GM18868 (cell line): Measurements from ENCODE around the gene GOLPH3L.
A peak's percentile ranks its signal among the peaks of the same experiment; 100 is the strongest.
"Not testable (repeated sequence)": the region's sequence is repeated elsewhere in the genome, so short reads cannot be mapped to it uniquely, and the experiment has no call there.

Experiments used
- ATAC-seq: cut with Tn5 transposase; IDR thresholded peaks from one replicate; pipeline ENCODE4 v1.9.1; 2021; ENCODE audit warnings: mild to moderate bottlenecking, moderate library complexity; ENCODE audit not compliant: unreplicated experiment

GOLPH3L gene

GRCh38 chr1:150619576-150620509 is 77.1 kb downstream of the GOLPH3L start:
- ATAC-seq, result no peak

DNA sequence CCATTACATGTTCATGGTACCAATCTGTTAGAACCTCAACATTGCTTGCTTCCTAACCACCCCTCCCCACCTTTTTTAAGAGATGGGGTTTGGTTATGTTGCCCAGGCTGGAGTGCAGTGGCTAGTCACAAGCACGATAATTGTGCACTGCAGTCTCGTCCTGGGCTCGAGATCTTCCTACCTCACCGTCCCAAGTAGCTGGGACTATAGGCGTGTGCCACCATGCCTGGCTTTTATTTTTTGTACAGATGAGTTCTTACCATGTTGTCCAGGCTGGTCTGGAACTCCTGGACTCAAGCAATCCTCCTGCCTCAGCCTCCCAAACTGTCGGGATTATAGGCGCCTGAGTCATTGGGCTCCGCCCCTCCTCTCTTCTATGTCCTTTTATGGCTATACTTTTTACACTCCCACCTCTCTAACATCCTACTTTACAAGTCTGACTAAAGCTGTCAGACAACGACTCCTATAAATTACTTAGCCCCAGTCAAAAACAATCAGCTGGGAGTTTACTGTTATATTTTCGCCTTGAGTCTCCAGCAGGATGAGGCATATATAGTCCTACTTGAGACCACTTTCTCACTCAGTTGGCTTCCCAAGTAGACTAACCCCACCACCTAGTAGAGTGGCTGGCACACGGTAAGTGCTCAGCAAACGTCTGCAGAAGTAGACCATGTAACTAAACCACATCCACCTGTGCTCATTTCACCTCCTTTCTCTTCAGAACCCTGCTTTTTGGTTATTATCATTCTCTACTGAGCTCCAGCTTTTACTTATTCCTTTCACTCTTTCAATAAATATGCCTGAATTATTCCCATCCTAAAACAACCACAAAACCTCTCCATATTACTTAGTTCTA is 81.4 kb downstream of the GOLPH3L start:
- no peak for ATAC-seq

DNA sequence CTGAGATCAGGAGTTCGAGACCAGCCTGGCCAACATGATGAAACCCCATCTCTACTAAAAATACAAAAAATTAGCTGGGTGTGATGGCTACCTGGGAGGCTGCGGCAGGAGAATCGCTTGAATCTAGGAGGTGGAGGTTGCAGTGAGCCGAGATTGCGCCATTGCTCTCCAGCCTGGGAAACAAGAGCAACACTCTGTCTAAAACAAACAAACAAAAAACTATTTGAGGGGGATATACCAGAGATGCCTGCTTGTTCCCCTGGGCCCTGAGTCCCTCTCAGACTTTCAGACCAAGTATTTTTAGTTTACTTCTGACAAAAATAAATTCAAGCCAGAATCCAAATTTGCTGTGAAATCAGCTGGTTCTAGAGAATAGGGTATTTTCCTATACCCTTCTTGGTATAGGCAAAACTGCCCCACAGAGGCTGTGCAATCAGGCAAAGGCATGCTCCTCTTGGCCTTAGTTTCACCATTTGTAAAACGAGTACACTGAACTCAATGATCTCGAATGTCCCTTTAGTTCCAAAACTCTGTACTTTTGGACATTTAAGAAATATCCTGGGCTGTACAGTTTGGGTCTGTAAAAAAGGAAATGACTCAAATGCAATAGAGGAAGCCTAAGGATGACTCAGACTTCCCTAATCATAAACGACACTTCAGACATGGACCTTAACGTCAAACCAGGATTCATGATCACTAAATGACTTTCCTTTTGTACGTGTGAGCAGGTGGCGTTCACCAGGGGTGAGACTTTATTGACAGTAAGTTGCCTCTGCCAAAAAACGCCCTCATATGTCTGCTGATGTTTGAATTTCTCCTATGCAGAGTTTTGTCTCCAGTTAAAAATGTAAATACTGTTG is 83.7 kb downstream of the GOLPH3L start:
- ATAC-seq, result peak; percentile 54

GRCh38 chr1:150612014-150612345 is 85.0 kb downstream of the GOLPH3L start:
- ATAC-seq, result no peak

DNA sequence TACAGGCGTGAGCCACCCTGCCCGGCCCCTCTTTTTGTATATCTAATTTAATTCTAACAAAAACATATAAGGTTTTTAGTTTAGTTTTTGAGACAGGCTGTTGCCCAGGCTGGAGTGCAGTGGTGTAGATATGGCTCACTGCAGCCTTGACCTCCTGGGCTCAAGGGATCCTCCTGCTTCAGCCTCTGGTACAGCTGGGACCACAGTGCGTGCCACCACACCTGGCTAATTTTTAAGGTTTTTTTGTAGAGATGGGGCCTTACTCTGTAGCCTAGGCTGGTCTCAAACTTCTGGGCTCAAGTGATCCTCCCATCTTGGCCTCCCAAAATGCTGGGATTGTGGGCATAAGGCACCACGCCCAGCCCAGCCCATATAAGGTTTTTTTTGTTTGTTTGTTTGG is 86.4 kb downstream of the GOLPH3L start:
- no peak for ATAC-seq

GRCh38 chr1:150609732-150610131 is 87.2 kb downstream of the GOLPH3L start:
- ATAC-seq, result no peak

DNA sequence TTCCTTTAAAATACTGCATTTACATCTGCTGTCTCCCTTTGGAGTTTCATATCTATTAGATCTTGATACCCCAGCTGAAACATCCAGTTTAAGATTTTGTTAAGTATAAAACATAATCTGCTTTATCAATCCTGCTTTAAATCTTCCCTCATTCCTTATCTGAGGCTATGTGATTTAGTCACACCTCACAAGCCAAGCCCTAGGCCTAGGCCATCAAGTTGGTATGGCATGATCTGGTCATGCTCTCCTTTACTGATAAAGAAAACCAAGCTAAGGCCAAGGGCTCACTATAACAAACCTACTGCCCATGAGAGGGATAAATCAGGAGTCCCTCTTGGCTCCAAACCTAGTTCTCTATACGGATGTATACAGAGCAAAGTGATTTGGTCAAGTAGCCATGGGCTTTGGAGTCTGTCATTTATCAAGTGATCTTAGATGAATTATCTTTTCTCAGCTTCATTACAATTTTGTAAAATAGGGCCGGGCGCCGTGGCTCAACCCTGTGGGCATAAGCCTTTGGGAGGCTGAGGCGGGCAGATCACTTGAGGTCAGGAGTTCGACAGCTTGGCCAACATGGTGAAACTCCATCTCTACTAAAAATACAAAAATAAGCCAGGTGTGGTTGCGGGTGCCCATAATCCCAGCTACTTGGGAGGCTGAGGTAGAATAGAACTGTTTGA is 90.4 kb downstream of the GOLPH3L start:
- no peak for ATAC-seq

DNA sequence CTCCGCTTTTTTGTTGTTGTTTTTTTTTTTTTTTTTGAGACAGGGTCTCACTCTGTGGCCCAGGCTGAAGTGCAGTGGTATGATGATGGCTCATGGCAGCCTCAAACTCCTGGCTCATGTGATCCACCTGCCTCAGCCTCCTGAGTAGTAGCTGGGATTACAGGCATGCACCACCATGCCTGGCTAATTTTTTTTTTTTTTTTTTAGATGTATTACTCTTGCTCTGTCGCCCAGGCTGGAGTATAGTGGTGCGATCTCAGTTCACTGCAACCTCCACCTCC is 91.6 kb downstream of the GOLPH3L start:
- ATAC-seq, result not testable (repeated sequence)

- no peak for ATAC-seq
These were observed 92.7 kb downstream of the GOLPH3L start for GRCh38 chr1:150604226-150604588.

DNA sequence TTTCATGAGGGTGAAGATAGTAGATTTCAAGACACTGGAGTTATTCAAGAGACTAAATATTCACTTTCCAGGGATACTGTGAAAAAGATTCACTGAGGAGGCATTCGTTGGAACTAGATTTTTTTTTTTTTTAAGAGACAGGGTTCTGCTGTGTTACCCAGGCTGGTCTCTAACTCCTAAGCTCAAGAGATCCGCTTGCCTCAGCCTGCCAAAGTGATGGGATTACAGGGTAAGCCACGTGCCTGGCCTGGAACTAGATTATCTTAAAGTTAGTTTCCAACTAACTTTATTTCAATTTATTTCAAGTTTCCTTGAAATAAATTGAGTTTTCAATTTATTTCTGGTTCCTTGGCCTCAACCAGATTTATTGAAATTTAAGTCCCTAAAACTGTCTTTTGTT is 93.2 kb downstream of the GOLPH3L start:
- ATAC-seq, result no peak

GRCh38 chr1:150602372-150602771 is 94.6 kb downstream of the GOLPH3L start:
- not testable (repeated sequence) for ATAC-seq

- no peak for ATAC-seq
These were observed 95.4 kb downstream of the GOLPH3L start for GRCh38 chr1:150601540-150601939.

- not testable (repeated sequence) for ATAC-seq
These were observed 98.6 kb downstream of the GOLPH3L start for GRCh38 chr1:150598346-150598745.

DNA sequence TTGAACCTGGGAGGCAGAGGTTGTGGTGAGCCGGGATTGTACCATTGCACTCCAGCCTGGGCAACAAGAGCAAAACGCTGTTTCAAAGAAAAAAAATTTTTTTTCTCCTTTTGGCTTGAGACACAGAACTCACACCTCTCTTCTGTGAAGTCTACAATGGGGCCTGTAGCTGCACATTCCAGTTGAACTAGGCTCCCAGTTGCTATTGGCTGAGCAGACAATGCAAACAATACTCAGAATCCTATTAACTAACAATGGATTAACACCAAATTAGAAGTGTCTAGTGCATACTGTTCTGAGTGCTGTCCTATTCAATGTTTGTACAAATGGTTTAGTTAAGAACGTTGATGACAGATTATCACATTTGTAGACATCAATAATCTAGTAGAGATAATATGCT is 100.0 kb downstream of the GOLPH3L start:
- no peak for ATAC-seq
